SH-SY5Y (cell line): Measurements from ENCODE around the gene SPEN.

Source experiments
- GATA2 ChIP-seq: IDR thresholded peaks from 2 replicates; pipeline ENCODE4 v1.6.1; 2011; ENCODE audit warnings: mild to moderate bottlenecking, low read depth, low read length
- GATA3 ChIP-seq: IDR thresholded peaks from 2 replicates; pipeline ENCODE4 v1.6.1; 2011; ENCODE audit warnings: low read depth, mild to moderate bottlenecking, low read length, moderate library complexity

- TF ChIP-seq GATA2 (no peak), GATA3 (no peak)
Observed at GRCh38 chr1:15988856-15989736, 141.6 kb downstream of the SPEN start.
